ENCODE data around the gene CD22. TPM values are rescaled to one million over a fixed set of nuclear protein-coding genes. Genes with fewer than 3 reads are reported as not detected.

CD22 gene
- polyA plus RNA-seq, 1 donor (not counting 4 experiments of a cell fraction or from before 2014, with no cell fraction given) = 0.26 TPM

- H3K4me3 ChIP-seq (ENCODE audit: control insufficient read depth in 2 of 3, extremely low read depth in 1 of 3, insufficient read depth in 2 of 3, low read depth in 1 of 3, low read length in 3 of 3) = no peak overlapping the region
- no peaks in the 10 kb centered on the region for H3K9me3 ChIP-seq (ENCODE audit: control insufficient read depth, low read depth, low read length)
- DNase-seq (ENCODE audit: low read depth, low spot score) = no peak
- H3K4me2 ChIP-seq (ENCODE audit: control insufficient read depth, extremely low read depth, insufficient read depth, low read depth, low read length) = no peak overlapping the region
- no peaks in the 10 kb centered on the region for H3K36me3 ChIP-seq (ENCODE audit: control insufficient read depth in 2 of 2, extremely low read depth in 1 of 2, insufficient read depth in 2 of 2, low read length in 2 of 2)
- H4K20me1 ChIP-seq (ENCODE audit: control insufficient read depth, extremely low read depth, insufficient read depth, low read length) = no peaks in the 10 kb centered on the region
- H3K4me1 ChIP-seq (ENCODE audit: control insufficient read depth, extremely low read depth, insufficient read depth, low read length) = peaks cover 14% of the 10 kb centered on the region
- H3K79me2 ChIP-seq (ENCODE audit: control insufficient read depth, insufficient read depth, low read length) = no peaks in the 10 kb centered on the region
- no peak for FAIRE-seq
- no peak overlapping the region for H3K9ac ChIP-seq (ENCODE audit: control insufficient read depth, extremely low read depth, insufficient read depth, low read length)
- TF ChIP-seq EZH2 (IDR thresholded peaks at IDR 0.05; ENCODE audit: low read length) = no peak
- no peak for TF ChIP-seq CTCF (optimal IDR thresholded peaks at IDR 0.05 in 1 of 3, IDR thresholded peaks at IDR 0.05 in 1 of 3, conservative IDR thresholded peaks at IDR 0.05 in 1 of 3; ENCODE audit: extremely low read depth in 1 of 3, insufficient read depth in 2 of 3, low read length in 3 of 3)
- H3K9me1 ChIP-seq (ENCODE audit: control insufficient read depth, extremely low read depth, insufficient read depth, low read length) = no peaks in the 10 kb centered on the region
- H3K27me3 ChIP-seq (ENCODE audit: control insufficient read depth, extremely low read depth, insufficient read depth, low read length) = no peaks in the 10 kb centered on the region
- H3K27ac ChIP-seq (ENCODE audit: control insufficient read depth, insufficient read depth, low read length) = no peak overlapping the region
- no peak overlapping the region for H2AFZ ChIP-seq (ENCODE audit: control insufficient read depth, low read length)
- dilution Hi-C loops (cut with MboI; ENCODE audit: extremely low pct_ligation_motif_present, low sequenced_read_pairs) = no loop called here
Observed at GRCh38 chr19:35321291-35321690, 7.7 kb upstream of the CD22 start.

GRCh38 chr19:35322014-35322413 is 7.0 kb upstream of the CD22 start:
- TF ChIP-seq CTCF (optimal IDR thresholded peaks at IDR 0.05 in 1 of 3, IDR thresholded peaks at IDR 0.05 in 1 of 3, conservative IDR thresholded peaks at IDR 0.05 in 1 of 3; ENCODE audit: extremely low read depth in 1 of 3, insufficient read depth in 2 of 3, low read length in 3 of 3) (no peak), EZH2 (IDR thresholded peaks at IDR 0.05; ENCODE audit: low read length) (no peak)
- dilution Hi-C loops (cut with MboI; ENCODE audit: extremely low pct_ligation_motif_present, low sequenced_read_pairs) = no loop called here
- Histone ChIP-seq H3K27me3 (ENCODE audit: control insufficient read depth, extremely low read depth, insufficient read depth, low read length) (no peaks in the 10 kb centered on the region), H3K4me3 (ENCODE audit: control insufficient read depth in 2 of 3, extremely low read depth in 1 of 3, insufficient read depth in 2 of 3, low read depth in 1 of 3, low read length in 3 of 3) (no peak overlapping the region), H4K20me1 (ENCODE audit: control insufficient read depth, extremely low read depth, insufficient read depth, low read length) (no peaks in the 10 kb centered on the region), H3K79me2 (ENCODE audit: control insufficient read depth, insufficient read depth, low read length) (no peaks in the 10 kb centered on the region), H3K9me1 (ENCODE audit: control insufficient read depth, extremely low read depth, insufficient read depth, low read length) (no peaks in the 10 kb centered on the region), H3K9me3 (ENCODE audit: control insufficient read depth, low read depth, low read length) (no peaks in the 10 kb centered on the region), H2AFZ (ENCODE audit: control insufficient read depth, low read length) (no peak overlapping the region), H3K4me2 (ENCODE audit: control insufficient read depth, extremely low read depth, insufficient read depth, low read depth, low read length) (no peak overlapping the region), H3K27ac (ENCODE audit: control insufficient read depth, insufficient read depth, low read length) (no peak overlapping the region), H3K36me3 (ENCODE audit: control insufficient read depth in 2 of 2, extremely low read depth in 1 of 2, insufficient read depth in 2 of 2, low read length in 2 of 2) (no peaks in the 10 kb centered on the region), H3K4me1 (ENCODE audit: control insufficient read depth, extremely low read depth, insufficient read depth, low read length) (peaks cover 14% of the 10 kb centered on the region), H3K9ac (ENCODE audit: control insufficient read depth, extremely low read depth, insufficient read depth, low read length) (no peak overlapping the region)
- FAIRE-seq (no peak), DNase-seq (ENCODE audit: low read depth, low spot score) (no peak)

Measured in keratinocyte (primary cell).